WTC11 (cell line): ENCODE measurements around the gene TYW1B. TPM values are rescaled to one million over a fixed set of nuclear protein-coding genes. Genes with fewer than 3 reads are reported as not detected.
A peak's percentile ranks its signal among the peaks of the same experiment; 100 is the strongest.
"Not testable (repeated sequence)": the region's sequence is repeated elsewhere in the genome, so short reads cannot be mapped to it uniquely, and the experiment has no call there.

ENCODE experiments used
- ATAC-seq: fragments of 200-7000 bp; cut with Tn5 transposase; 2 replicates; pipeline ENCODE4 v1.10.0; 2021; ENCODE audit warnings: mild to moderate bottlenecking, moderate library complexity
- CTCF ChIA-PET: fragments of 300-600 bp; sonication (Branson Sonifier 250); formaldehyde crosslinking; loops from one replicate; lab custom pipeline; 2021; ENCODE audit warnings: antibody characterized with exemption; lab: Charles Lee
- POLR2A ChIA-PET: fragments of 350-600 bp; sonication (Branson Sonifier 250); formaldehyde crosslinking; loops from one replicate; lab custom pipeline; 2021; ENCODE audit warnings: antibody characterized with exemption; lab: Charles Lee
- DNase-seq: peaks from one replicate; pipeline ENCODE4 v3.0.0; 2021; ENCODE audit warnings: low spot score
- H3K27ac Mint-ChIP-seq: 2 replicates; pipeline ENCODE4 v1.8.0; 2021; ENCODE audit warnings: mixed read lengths
- H3K27me3 Mint-ChIP-seq: 2 replicates; pipeline ENCODE4 v1.8.0; 2021; ENCODE audit warnings: low read depth, mild to moderate bottlenecking, moderate library complexity, mixed read lengths
- H3K36me3 Mint-ChIP-seq: 2 replicates; pipeline ENCODE4 v1.8.0; 2021; ENCODE audit warnings: mixed read lengths
- H3K4me1 Mint-ChIP-seq: 2 replicates; pipeline ENCODE4 v1.8.0; 2022; ENCODE audit warnings: mixed read lengths
- H3K4me3 Mint-ChIP-seq: 2 replicates; pipeline ENCODE4 v1.8.0; 2021; ENCODE audit warnings: mild to moderate bottlenecking, moderate library complexity, mixed read lengths
- H3K9me3 Mint-ChIP-seq: 2 replicates; pipeline ENCODE4 v1.8.0; 2021; ENCODE audit warnings: mixed read lengths
- CBFB ChIP-seq: sonication (generic); formaldehyde crosslinking; IDR thresholded peaks from 2 replicates; pipeline ENCODE4 v1.8.1; 2022; ENCODE audit warnings: mild to moderate bottlenecking, low read depth, missing genetic modification reagents
- ESRRA ChIP-seq: sonication (generic); formaldehyde crosslinking; IDR thresholded peaks from 2 replicates; pipeline ENCODE4 v1.8.1; 2022; ENCODE audit warnings: mild to moderate bottlenecking, missing genetic modification reagents, borderline replicate concordance
- HMGA2 ChIP-seq: fragments of 250-450 bp; sonication (Bioruptor Pico); IDR thresholded peaks from 2 replicates; pipeline ENCODE4 v1.4.0; 2021; ENCODE audit warnings: mild to moderate bottlenecking, moderate library complexity
- JAZF1 ChIP-seq: fragments of 250-450 bp; sonication (Bioruptor Pico); IDR thresholded peaks from 2 replicates; pipeline ENCODE4 v1.9.0; 2021; ENCODE audit warnings: moderate library complexity, mild to moderate bottlenecking, inconsistent platforms
- NFATC4 ChIP-seq: fragments of 250-450 bp; sonication (Bioruptor Pico); IDR thresholded peaks from 2 replicates; pipeline ENCODE4 v1.9.0; 2021; ENCODE audit warnings: mild to moderate bottlenecking
- NR1H2 ChIP-seq: sonication (generic); formaldehyde crosslinking; IDR thresholded peaks from 2 replicates; pipeline ENCODE4 v1.9.0; 2021; ENCODE audit warnings: mild to moderate bottlenecking, moderate library complexity, missing genetic modification reagents
- NR3C1 ChIP-seq: sonication (generic); formaldehyde crosslinking; conservative IDR thresholded peaks from 2 replicates; pipeline ENCODE4 v1.8.1; 2023; ENCODE audit warnings: low read depth, mild to moderate bottlenecking, missing genetic modification reagents
- PRRX2 ChIP-seq: fragments of 250-450 bp; sonication (Bioruptor Pico); IDR thresholded peaks from 2 replicates; pipeline ENCODE4 v1.8.0; 2021; ENCODE audit warnings: mild to moderate bottlenecking
- RELA ChIP-seq: sonication (generic); formaldehyde crosslinking; IDR thresholded peaks from 2 replicates; pipeline ENCODE4 v1.8.1; 2022; ENCODE audit warnings: missing genetic modification reagents, mild to moderate bottlenecking, borderline replicate concordance
- TP53 ChIP-seq: sonication (generic); formaldehyde crosslinking; IDR thresholded peaks from 2 replicates; pipeline ENCODE4 v1.8.1; 2023; ENCODE audit warnings: mild to moderate bottlenecking, missing genetic modification reagents
- ZBTB21 ChIP-seq: sonication (generic); formaldehyde crosslinking; IDR thresholded peaks from 2 replicates; pipeline ENCODE4 v1.8.1; 2023; ENCODE audit warnings: mild to moderate bottlenecking, missing genetic modification reagents, borderline replicate concordance
- total RNA-seq: library from RNA; stranded (reverse); gene quantifications from 3 replicates; pipeline ENCODE4 v1.2.3, GENCODE V29; 2021
- TF ChIP-seq, protein P1 (sequence below): fragments of 250-450 bp; sonication (Bioruptor Pico); IDR thresholded peaks from 2 replicates; pipeline ENCODE4 v1.9.0; 2021; ENCODE audit warnings: mild to moderate bottlenecking, borderline replicate concordance
- TF ChIP-seq, protein P2 (sequence below): sonication (generic); formaldehyde crosslinking; IDR thresholded peaks from 2 replicates; pipeline ENCODE4 v1.8.0; 2023; ENCODE audit warnings: mild to moderate bottlenecking, missing genetic modification reagents
- TF ChIP-seq, protein P3 (sequence below): sonication (generic); formaldehyde crosslinking; IDR thresholded peaks from 2 replicates; pipeline ENCODE4 v1.8.0; 2023; ENCODE audit warnings: missing genetic modification reagents, mild to moderate bottlenecking, borderline replicate concordance
- TF ChIP-seq, protein P4 (sequence below): sonication (generic); formaldehyde crosslinking; IDR thresholded peaks from 2 replicates; pipeline ENCODE4 v1.8.1; 2023; ENCODE audit warnings: mild to moderate bottlenecking, missing genetic modification reagents, moderate library complexity

TYW1B gene
- total RNA-seq, 1 experiment from 2014 or later: 5.7 TPM

DNA sequence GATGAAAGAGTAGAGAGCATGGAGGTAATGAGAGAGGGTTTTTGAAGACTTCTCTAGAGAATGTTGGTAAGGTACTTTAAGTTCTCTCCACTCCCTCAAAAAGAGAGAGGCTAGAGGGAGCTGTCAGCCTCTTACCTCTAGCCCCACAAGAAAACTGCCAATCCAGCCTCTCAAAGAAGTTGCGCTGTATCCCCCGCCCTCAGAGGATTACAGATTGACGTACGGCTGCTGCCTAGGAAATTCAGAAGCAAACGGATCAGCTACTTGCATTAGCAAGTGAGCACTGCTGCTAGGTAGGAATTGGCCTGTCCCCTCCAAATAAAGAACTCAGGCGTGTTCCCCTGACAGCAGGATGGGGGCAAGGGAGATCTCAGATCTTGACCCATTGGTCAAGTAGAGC, 34.2 kb downstream of the TYW1B start:
- DNase-seq (no peak), ATAC-seq (no peak)
- no peaks in the 10 kb centered on the region for H3K4me1 Mint-ChIP-seq
- no peak overlapping the region for H3K4me3 Mint-ChIP-seq
- no peak overlapping the region for H3K27ac Mint-ChIP-seq
- H3K9me3 Mint-ChIP-seq: peaks cover 16% of the 10 kb centered on the region
- CTCF ChIA-PET: interaction anchor here (0.7 kb wide), 1 partner anchor 13 kb away, joined by 5 read pairs; no protein-coding TSS in a partner anchor
- peaks cover 44% of the 10 kb centered on the region for H3K36me3 Mint-ChIP-seq
- no peak for TF ChIP-seq ESRRA
- no peak for TF ChIP-seq NR1H2 (CRISPR knock-in tag)
- no peak for TF ChIP-seq CBFB (CRISPR knock-in tag)
- TF ChIP-seq PRRX2 (CRISPR knock-in tag): no peak
- no peak for TF ChIP-seq NR3C1 (CRISPR knock-in tag)
- no peak for TF ChIP-seq JAZF1 (CRISPR knock-in tag)
- TF ChIP-seq TP53 (CRISPR knock-in tag): no peak
- no peak for TF ChIP-seq RELA (CRISPR knock-in tag)
- TF ChIP-seq, protein P1, sequence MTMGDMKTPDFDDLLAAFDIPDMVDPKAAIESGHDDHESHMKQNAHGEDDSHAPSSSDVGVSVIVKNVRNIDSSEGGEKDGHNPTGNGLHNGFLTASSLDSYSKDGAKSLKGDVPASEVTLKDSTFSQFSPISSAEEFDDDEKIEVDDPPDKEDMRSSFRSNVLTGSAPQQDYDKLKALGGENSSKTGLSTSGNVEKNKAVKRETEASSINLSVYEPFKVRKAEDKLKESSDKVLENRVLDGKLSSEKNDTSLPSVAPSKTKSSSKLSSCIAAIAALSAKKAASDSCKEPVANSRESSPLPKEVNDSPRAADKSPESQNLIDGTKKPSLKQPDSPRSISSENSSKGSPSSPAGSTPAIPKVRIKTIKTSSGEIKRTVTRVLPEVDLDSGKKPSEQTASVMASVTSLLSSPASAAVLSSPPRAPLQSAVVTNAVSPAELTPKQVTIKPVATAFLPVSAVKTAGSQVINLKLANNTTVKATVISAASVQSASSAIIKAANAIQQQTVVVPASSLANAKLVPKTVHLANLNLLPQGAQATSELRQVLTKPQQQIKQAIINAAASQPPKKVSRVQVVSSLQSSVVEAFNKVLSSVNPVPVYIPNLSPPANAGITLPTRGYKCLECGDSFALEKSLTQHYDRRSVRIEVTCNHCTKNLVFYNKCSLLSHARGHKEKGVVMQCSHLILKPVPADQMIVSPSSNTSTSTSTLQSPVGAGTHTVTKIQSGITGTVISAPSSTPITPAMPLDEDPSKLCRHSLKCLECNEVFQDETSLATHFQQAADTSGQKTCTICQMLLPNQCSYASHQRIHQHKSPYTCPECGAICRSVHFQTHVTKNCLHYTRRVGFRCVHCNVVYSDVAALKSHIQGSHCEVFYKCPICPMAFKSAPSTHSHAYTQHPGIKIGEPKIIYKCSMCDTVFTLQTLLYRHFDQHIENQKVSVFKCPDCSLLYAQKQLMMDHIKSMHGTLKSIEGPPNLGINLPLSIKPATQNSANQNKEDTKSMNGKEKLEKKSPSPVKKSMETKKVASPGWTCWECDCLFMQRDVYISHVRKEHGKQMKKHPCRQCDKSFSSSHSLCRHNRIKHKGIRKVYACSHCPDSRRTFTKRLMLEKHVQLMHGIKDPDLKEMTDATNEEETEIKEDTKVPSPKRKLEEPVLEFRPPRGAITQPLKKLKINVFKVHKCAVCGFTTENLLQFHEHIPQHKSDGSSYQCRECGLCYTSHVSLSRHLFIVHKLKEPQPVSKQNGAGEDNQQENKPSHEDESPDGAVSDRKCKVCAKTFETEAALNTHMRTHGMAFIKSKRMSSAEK: no peak
- TF ChIP-seq, protein P2, sequence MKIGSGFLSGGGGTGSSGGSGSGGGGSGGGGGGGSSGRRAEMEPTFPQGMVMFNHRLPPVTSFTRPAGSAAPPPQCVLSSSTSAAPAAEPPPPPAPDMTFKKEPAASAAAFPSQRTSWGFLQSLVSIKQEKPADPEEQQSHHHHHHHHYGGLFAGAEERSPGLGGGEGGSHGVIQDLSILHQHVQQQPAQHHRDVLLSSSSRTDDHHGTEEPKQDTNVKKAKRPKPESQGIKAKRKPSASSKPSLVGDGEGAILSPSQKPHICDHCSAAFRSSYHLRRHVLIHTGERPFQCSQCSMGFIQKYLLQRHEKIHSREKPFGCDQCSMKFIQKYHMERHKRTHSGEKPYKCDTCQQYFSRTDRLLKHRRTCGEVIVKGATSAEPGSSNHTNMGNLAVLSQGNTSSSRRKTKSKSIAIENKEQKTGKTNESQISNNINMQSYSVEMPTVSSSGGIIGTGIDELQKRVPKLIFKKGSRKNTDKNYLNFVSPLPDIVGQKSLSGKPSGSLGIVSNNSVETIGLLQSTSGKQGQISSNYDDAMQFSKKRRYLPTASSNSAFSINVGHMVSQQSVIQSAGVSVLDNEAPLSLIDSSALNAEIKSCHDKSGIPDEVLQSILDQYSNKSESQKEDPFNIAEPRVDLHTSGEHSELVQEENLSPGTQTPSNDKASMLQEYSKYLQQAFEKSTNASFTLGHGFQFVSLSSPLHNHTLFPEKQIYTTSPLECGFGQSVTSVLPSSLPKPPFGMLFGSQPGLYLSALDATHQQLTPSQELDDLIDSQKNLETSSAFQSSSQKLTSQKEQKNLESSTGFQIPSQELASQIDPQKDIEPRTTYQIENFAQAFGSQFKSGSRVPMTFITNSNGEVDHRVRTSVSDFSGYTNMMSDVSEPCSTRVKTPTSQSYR (CRISPR knock-in tag): no peak
- POLR2A ChIA-PET: no interaction called here
- H3K27me3 Mint-ChIP-seq: no peaks in the 10 kb centered on the region

DNA sequence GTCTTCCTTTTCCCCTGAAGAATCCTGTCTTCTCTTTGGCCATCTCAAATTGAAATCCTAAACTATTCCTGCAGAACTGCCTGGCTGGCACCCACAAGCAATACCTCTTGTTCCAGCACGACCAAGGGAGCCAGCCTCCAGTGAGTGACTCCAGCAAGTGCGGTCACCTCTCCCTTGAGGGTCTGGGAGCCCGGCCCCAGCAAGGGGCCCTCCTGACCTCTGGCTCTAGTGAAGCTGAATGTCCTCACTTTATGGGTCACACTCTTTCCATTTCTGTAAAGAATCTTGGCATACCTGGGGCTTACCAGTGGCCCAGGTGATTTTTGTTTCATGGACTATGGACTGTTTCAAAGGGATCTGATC, 37.3 kb downstream of the TYW1B start:
- ATAC-seq, H3K4me3 Mint-ChIP-seq, CTCF ChIA-PET, H3K4me1 Mint-ChIP-seq, H3K27ac Mint-ChIP-seq, DNase-seq, H3K27me3 Mint-ChIP-seq, POLR2A ChIA-PET, H3K9me3 Mint-ChIP-seq: not testable (repeated sequence)
- peaks cover 24% of the 10 kb centered on the region for H3K36me3 Mint-ChIP-seq

DNA sequence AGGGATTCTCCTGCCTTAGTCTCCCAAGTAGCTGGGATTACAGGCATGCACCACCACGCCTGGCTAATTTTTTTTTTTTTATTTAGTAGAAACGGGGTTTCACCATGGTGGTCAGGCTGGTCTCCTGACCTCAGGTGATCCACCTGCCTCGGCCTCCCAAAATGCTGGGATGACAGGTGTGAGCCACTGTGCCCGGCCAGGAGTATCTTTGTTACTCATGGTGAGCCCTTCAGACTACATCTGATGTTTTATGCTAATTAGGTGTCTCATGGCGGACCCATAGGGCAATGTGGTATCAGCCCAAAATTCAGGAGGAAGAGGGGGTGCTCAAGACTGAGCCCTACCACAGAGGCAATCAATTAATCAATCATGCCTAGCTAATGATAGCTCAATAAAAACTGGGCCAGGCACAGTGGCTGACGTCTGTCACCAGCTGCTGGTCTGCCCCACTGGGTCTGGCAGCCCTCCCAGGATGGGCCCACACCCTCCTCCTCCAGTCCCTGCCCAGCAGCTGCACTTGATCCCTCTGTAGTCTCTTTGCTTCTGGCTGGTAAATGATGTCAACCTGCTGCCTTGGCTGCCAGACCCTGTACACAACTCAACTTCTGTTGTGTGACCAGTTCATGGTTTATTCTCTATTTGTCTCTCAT, 37.8 kb downstream of the TYW1B start:
- H3K27ac Mint-ChIP-seq, ATAC-seq, DNase-seq, H3K4me1 Mint-ChIP-seq, H3K27me3 Mint-ChIP-seq, CTCF ChIA-PET, POLR2A ChIA-PET, H3K4me3 Mint-ChIP-seq, H3K9me3 Mint-ChIP-seq: not testable (repeated sequence)
- peaks cover 24% of the 10 kb centered on the region for H3K36me3 Mint-ChIP-seq

DNA sequence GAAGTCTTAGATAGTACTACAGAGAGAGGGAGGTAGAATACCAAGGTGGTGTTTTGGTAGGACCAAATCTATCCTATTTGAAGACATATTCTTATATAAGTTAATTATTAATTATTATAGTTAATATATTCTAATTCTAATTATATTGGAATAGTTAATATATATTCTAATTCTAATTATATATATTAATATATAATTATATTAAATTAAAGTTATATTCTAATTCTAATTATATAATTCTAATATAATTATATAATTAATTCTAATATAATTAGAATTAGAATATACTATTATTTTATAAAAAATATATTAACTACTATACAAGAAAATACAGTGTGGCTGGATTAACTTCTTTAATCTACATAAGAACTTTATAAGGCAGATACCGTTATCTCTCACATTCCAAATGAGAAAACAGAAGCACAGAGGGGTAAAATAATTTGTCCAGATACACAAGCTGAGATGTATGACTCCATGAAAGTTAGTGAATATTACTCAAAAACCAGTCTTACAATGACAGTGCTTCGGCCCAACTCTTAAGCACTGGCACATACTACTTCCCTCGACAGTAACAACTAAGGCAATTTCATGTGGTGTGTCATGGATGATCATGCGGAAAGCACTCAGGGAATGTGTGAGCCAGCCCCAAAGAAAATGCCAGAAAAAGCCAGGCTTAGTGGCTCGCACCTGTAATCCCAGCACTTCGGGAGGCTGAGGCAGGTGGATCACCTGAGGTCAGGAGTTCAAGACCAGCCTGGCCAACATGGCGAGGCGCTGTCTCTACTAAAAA, 42.6 kb downstream of the TYW1B start:
- POLR2A ChIA-PET: no interaction called here
- no peak for ATAC-seq

More for the DNA sequence above, 42.6 kb downstream of the TYW1B start:
- DNase-seq: no peak
- peaks cover 12% of the 10 kb centered on the region for H3K36me3 Mint-ChIP-seq
- CTCF ChIA-PET: interaction anchor here (0.9 kb wide), 1 partner anchor 27 kb away, joined by 4 read pairs; no protein-coding TSS in a partner anchor
- no peak overlapping the region for H3K27ac Mint-ChIP-seq
- peaks cover 11% of the 10 kb centered on the region for H3K4me1 Mint-ChIP-seq
- H3K27me3 Mint-ChIP-seq: no peaks in the 10 kb centered on the region
- no peak overlapping the region for H3K4me3 Mint-ChIP-seq
- H3K9me3 Mint-ChIP-seq: 0 out of 2 replicates have a peak, but pooled peaks cover 3% of the 10 kb centered on the region
- TF ChIP-seq NFATC4 (CRISPR knock-in tag): no peak
- TF ChIP-seq, protein P3, sequence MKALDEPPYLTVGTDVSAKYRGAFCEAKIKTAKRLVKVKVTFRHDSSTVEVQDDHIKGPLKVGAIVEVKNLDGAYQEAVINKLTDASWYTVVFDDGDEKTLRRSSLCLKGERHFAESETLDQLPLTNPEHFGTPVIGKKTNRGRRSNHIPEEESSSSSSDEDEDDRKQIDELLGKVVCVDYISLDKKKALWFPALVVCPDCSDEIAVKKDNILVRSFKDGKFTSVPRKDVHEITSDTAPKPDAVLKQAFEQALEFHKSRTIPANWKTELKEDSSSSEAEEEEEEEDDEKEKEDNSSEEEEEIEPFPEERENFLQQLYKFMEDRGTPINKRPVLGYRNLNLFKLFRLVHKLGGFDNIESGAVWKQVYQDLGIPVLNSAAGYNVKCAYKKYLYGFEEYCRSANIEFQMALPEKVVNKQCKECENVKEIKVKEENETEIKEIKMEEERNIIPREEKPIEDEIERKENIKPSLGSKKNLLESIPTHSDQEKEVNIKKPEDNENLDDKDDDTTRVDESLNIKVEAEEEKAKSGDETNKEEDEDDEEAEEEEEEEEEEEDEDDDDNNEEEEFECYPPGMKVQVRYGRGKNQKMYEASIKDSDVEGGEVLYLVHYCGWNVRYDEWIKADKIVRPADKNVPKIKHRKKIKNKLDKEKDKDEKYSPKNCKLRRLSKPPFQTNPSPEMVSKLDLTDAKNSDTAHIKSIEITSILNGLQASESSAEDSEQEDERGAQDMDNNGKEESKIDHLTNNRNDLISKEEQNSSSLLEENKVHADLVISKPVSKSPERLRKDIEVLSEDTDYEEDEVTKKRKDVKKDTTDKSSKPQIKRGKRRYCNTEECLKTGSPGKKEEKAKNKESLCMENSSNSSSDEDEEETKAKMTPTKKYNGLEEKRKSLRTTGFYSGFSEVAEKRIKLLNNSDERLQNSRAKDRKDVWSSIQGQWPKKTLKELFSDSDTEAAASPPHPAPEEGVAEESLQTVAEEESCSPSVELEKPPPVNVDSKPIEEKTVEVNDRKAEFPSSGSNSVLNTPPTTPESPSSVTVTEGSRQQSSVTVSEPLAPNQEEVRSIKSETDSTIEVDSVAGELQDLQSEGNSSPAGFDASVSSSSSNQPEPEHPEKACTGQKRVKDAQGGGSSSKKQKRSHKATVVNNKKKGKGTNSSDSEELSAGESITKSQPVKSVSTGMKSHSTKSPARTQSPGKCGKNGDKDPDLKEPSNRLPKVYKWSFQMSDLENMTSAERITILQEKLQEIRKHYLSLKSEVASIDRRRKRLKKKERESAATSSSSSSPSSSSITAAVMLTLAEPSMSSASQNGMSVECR (CRISPR knock-in tag): no peak
- TF ChIP-seq HMGA2 (CRISPR knock-in tag): peak; percentile 91; the same call in 1 of the 2 replicates
- TF ChIP-seq, protein P4, sequence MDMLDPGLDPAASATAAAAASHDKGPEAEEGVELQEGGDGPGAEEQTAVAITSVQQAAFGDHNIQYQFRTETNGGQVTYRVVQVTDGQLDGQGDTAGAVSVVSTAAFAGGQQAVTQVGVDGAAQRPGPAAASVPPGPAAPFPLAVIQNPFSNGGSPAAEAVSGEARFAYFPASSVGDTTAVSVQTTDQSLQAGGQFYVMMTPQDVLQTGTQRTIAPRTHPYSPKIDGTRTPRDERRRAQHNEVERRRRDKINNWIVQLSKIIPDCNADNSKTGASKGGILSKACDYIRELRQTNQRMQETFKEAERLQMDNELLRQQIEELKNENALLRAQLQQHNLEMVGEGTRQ (CRISPR knock-in tag): no peak
- TF ChIP-seq ZBTB21 (CRISPR knock-in tag): no peak
- TF ChIP-seq, all 79 proteins: peak for 1
